Bronchial epithelial cell (primary cell): ENCODE data around the gene XPC. TPM values are rescaled to one million over a fixed set of nuclear protein-coding genes. Genes with fewer than 3 reads are reported as not detected.

Source experiments
- DNase-seq: peaks from one replicate; pipeline ENCODE4 v3.0.0-alpha.2; 2010; ENCODE audit warnings: low read depth
- FAIRE-seq: peaks from 2 replicates; lab custom pipeline; 2011; peaks lifted over from hg19 to GRCh38; lab: Jason Lieb, UNC
- H3K27me3 ChIP-seq: 2 replicates; pipeline ENCODE4 v1.5.1; 2011; ENCODE audit warnings: low read length; ENCODE audit not compliant: control insufficient read depth, insufficient read depth
- H3K36me3 ChIP-seq: 2 replicates; pipeline ENCODE4 v1.5.1; 2011; ENCODE audit warnings: low read length; ENCODE audit not compliant: control insufficient read depth, insufficient read depth
- H3K4me3 ChIP-seq: 2 replicates; pipeline ENCODE4 v1.5.1; 2011; ENCODE audit warnings: mild to moderate bottlenecking, low read depth, low read length, control low read depth
- CTCF ChIP-seq: IDR thresholded peaks from 2 replicates; pipeline ENCODE4 v1.5.1; 2011; ENCODE audit warnings: mild to moderate bottlenecking, moderate library complexity, low read length, control low read depth, inconsistent platforms; ENCODE audit not compliant: insufficient read depth, severe bottlenecking
- total RNA-seq: library from RNA; depleted of rRNA; stranded (reverse); fragments of >200 nt; gene quantifications from 2 replicates; pipeline ENCODE4 v1.2.1, GENCODE V29; 2014

The XPC gene
- total RNA-seq, 1 donor from 2014 or later: 25.3 TPM

DNA sequence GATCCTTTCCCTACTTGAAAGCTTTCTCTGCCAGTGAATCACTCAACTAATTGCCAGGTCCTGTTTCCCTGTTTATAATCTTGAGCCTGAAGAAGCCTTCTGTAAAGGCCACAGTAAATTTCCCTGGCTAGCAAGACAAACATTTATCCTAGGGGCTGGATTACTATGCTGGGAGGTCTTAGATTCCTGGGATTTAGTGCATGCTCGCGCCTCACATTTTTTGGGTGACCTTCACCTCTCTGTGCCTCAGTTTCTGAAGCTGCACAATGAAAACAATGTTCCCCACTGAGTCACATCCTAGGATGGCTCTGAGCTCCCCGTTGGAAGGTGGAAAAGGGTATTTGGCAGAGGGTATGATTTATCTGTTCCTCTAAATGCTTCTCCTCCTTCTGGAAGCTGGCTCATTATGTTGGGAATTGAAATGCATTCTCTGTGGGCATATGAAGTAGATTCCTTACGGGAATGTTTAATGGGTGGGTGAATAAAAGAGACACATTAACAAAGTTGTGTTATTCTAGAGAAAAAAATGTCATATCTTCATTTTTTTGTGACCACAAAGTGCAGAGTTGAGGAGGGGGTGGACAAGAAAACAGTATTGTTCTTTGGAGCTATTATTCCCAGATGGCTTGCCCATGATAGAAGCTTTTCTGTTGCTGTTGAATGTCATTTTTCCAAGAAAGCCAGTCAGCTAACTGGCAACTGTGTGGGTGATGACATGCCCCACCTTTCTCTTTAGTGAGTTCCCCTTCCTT is 32.6 kb upstream of the XPC start:
- Histone ChIP-seq H3K4me3 (no peak overlapping the region), H3K27me3 (no peaks in the 10 kb centered on the region), H3K36me3 (no peaks in the 10 kb centered on the region)
- DNase-seq (no peak), FAIRE-seq (no peak)
- TF ChIP-seq CTCF: no peak

- DNase-seq: no peak
- FAIRE-seq: no peak
- no peak for TF ChIP-seq CTCF
Observed at GRCh38 chr3:14210290-14210688, 31.9 kb upstream of the XPC start.

GRCh38 chr3:14209581-14210289 is 31.3 kb upstream of the XPC start:
- FAIRE-seq: no peak
- DNase-seq: no peak

More at GRCh38 chr3:14210290-14210688, 31.9 kb upstream of the XPC start:
- no peaks in the 10 kb centered on the region for H3K27me3 ChIP-seq
- H3K4me3 ChIP-seq: no peak overlapping the region
- H3K36me3 ChIP-seq: no peaks in the 10 kb centered on the region

DNA sequence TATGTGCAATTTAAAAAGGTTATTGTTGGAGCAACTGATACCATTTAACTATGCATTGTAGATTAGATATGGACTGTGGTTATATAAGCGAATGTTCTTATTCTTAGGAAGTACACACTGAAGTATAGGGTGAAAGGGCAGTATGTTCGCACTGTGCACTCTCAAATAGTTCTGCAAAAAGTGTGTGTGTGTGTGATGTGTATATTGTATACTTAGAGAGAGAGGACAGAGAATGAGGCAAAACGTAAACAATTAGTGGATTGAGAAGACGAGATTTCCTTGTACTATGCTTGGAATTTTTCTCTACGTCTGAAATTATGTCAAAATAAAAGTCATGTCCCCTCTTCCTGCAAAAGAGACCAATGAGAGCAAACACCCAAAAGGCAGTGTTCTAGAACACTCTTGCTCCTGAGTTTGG is 30.6 kb upstream of the XPC start:
- no peak for TF ChIP-seq CTCF
- Histone ChIP-seq H3K36me3 (no peaks in the 10 kb centered on the region), H3K4me3 (no peak overlapping the region), H3K27me3 (no peaks in the 10 kb centered on the region)
- FAIRE-seq: no peak
- no peak for DNase-seq

More at GRCh38 chr3:14209581-14210289, 31.3 kb upstream of the XPC start:
- Histone ChIP-seq H3K27me3 (no peaks in the 10 kb centered on the region), H3K4me3 (no peak overlapping the region), H3K36me3 (no peaks in the 10 kb centered on the region)
- no peak for TF ChIP-seq CTCF

DNA sequence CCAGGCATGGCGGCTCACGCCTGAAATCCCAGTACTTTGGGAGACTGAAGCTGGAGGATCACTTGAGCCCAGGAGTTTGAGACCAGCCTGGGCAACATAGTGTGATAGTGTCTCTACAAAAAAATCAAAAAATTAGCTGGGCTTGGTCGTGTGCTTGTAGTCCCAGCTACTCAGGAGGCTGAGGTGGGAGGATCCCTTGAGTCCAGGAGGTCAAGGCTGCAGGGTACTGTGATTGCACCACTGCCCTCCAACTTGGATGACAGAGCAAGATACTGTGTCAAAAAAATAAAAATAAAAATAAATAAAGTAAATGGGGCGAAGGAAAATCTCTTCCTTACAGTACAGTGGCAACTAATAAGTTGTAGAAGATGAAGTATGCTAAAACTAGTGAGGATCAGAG is 29.8 kb upstream of the XPC start:
- no peak for DNase-seq
- no peak for TF ChIP-seq CTCF
- Histone ChIP-seq H3K4me3 (no peak overlapping the region), H3K36me3 (no peaks in the 10 kb centered on the region), H3K27me3 (no peaks in the 10 kb centered on the region)
- FAIRE-seq: no peak
